ENCODE measurements around the gene CCDC80. TPM values are rescaled to one million over a fixed set of nuclear protein-coding genes. Genes with fewer than 3 reads are reported as not detected.

CCDC80 gene
- total RNA-seq, 1 donor from 2014 or later: 9.1 TPM

DNA sequence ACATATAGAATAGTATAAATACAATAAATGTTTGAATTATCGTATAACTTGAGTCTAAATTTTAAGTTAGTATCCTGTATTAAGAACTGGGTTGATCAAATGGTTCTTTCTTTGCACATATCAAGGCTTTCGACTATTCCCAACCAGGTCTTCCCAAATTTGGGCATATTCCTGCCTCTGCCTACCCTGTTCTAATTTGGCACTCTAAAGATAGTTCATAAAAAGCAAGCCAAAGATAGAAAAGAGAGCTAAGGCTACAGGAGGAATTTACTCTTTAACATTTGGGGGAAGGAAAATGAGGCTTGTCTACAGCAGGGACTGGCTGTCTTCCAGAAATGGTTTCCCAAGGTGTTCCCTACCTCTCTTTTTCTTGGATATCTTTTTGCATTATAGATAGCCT, 43.0 kb downstream of the CCDC80 start:
- Mint-ChIP-seq H3K27me3 (no peaks in the 10 kb centered on the region), H3K4me1 (ENCODE audit: low read depth) (no peaks in the 10 kb centered on the region), H3K9me3 (ENCODE audit: low read depth) (no peaks in the 10 kb centered on the region), H3K4me3 (ENCODE audit: low read depth) (no peak overlapping the region), H3K27ac (no peak overlapping the region), H3K36me3 (ENCODE audit: insufficient read depth) (no peaks in the 10 kb centered on the region)
- TF ChIP-seq, protein P1, sequence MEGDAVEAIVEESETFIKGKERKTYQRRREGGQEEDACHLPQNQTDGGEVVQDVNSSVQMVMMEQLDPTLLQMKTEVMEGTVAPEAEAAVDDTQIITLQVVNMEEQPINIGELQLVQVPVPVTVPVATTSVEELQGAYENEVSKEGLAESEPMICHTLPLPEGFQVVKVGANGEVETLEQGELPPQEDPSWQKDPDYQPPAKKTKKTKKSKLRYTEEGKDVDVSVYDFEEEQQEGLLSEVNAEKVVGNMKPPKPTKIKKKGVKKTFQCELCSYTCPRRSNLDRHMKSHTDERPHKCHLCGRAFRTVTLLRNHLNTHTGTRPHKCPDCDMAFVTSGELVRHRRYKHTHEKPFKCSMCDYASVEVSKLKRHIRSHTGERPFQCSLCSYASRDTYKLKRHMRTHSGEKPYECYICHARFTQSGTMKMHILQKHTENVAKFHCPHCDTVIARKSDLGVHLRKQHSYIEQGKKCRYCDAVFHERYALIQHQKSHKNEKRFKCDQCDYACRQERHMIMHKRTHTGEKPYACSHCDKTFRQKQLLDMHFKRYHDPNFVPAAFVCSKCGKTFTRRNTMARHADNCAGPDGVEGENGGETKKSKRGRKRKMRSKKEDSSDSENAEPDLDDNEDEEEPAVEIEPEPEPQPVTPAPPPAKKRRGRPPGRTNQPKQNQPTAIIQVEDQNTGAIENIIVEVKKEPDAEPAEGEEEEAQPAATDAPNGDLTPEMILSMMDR (IDR thresholded peaks at IDR 0.05; ENCODE audit: unreplicated experiment): no peak
- no peak for DNase-seq (ENCODE audit: low spot score, unreplicated experiment)

DNA sequence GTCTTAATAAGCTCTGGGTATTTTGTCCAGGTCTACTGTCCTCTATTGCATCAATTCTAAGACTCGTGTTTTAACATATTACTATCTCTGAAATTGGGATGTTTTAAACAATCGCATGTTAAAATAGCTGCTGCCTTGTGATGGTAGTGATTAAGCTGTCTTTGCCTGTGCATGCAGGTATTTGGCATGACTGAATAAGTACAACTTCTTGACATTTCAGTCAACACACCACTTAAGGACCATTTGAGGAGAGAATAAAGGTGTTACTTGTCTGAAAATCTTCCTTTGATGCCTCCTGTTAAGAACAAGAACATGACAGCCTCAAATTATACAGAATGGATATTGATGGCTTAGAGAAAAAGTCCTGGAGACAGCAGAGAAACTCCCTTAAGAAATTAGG, 46.1 kb downstream of the CCDC80 start:
- Mint-ChIP-seq H3K4me1 (ENCODE audit: low read depth) (no peaks in the 10 kb centered on the region), H3K4me3 (ENCODE audit: low read depth) (no peak overlapping the region), H3K27me3 (no peaks in the 10 kb centered on the region), H3K36me3 (ENCODE audit: insufficient read depth) (no peaks in the 10 kb centered on the region), H3K9me3 (ENCODE audit: low read depth) (no peaks in the 10 kb centered on the region), H3K27ac (no peak overlapping the region)
- TF ChIP-seq, protein P1 (IDR thresholded peaks at IDR 0.05; ENCODE audit: unreplicated experiment): no peak
- DNase-seq (ENCODE audit: low spot score, unreplicated experiment): no peak

DNA sequence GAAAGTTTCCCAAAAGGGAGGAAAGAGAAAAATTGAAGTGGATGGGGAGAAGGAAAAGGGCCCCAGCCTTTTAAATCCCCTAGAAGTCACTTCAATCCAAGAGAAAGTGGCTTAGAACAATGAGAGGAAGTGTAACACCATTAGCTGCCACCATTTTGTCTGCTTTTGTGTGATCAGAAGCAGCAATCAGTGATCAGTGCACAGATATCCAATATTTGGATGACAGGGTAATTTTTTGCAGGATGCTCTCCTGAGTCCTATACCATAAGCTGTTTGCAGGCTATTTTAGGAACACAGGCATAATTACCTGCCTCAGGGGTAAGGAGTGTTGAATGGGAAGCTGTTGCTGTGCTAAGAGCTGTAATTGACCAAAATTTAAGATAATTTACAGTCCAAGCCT, 47.7 kb downstream of the CCDC80 start:
- Mint-ChIP-seq H3K27me3 (no peaks in the 10 kb centered on the region), H3K4me1 (ENCODE audit: low read depth) (no peaks in the 10 kb centered on the region), H3K27ac (no peak overlapping the region), H3K36me3 (ENCODE audit: insufficient read depth) (peaks cover 4% of the 10 kb centered on the region), H3K4me3 (ENCODE audit: low read depth) (no peak overlapping the region), H3K9me3 (ENCODE audit: low read depth) (no peaks in the 10 kb centered on the region)
- no peak for DNase-seq (ENCODE audit: low spot score, unreplicated experiment)
- TF ChIP-seq, protein P1 (IDR thresholded peaks at IDR 0.05; ENCODE audit: unreplicated experiment): no peak

DNA sequence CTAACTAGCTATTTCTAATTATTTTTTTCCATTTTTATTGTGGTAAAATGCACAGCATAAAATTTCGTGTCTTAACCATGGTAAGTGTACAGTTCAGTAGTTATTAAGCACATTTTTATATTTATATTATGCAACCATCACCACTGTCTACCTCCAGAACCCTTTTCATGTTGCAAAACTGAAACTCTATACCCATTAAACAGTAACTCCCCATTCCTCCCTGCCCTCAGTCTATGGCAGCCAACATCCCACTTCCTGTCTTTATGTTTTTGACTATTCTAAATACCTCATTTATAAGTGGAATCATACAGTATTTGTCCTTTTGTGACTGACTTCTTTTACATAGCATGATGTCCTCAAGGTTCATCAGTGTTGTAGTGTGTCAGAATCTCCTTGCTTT, 53.6 kb downstream of the CCDC80 start:
- Mint-ChIP-seq H3K36me3 (ENCODE audit: insufficient read depth) (peaks cover 6% of the 10 kb centered on the region), H3K27ac (no peak overlapping the region), H3K4me1 (ENCODE audit: low read depth) (no peaks in the 10 kb centered on the region), H3K4me3 (ENCODE audit: low read depth) (no peak overlapping the region), H3K27me3 (no peaks in the 10 kb centered on the region), H3K9me3 (ENCODE audit: low read depth) (no peaks in the 10 kb centered on the region)
- TF ChIP-seq, protein P1 (IDR thresholded peaks at IDR 0.05; ENCODE audit: unreplicated experiment): no peak
- DNase-seq (ENCODE audit: low spot score, unreplicated experiment): no peak

DNA sequence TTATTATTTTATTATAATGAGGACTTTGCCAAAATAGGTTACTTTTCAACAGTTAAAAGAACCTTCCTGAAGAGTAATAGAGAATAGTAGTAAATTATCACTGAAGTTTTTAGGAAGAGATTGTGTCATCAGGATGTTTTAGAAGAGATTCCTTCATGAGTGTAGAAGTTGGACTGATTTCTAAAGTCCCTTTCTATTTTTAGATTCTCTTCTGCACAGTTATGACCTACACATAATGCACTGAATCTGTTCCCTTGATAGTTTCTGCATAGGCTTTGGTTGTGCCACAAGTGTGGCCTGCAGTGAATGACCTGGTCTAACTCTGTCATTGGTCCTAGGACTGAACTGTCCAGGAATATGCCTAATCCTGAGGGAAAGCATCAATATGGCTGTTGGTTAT, 55.2 kb downstream of the CCDC80 start:
- Mint-ChIP-seq H3K4me1 (ENCODE audit: low read depth) (no peaks in the 10 kb centered on the region), H3K27ac (no peak overlapping the region), H3K9me3 (ENCODE audit: low read depth) (no peaks in the 10 kb centered on the region), H3K4me3 (ENCODE audit: low read depth) (no peak overlapping the region), H3K36me3 (ENCODE audit: insufficient read depth) (peaks cover 6% of the 10 kb centered on the region), H3K27me3 (no peaks in the 10 kb centered on the region)
- DNase-seq (ENCODE audit: low spot score, unreplicated experiment): no peak
- TF ChIP-seq, protein P1 (IDR thresholded peaks at IDR 0.05; ENCODE audit: unreplicated experiment): no peak
